DMS53 treated with DMSO at 0.1 percent for 48 hours (cell line): ENCODE results near the gene DBH.

Experiments used
- DNase-seq: peaks from one replicate; lab custom pipeline; 2025; ENCODE audit not compliant: unreplicated experiment; lab: John Stamatoyannopoulos, UW

DBH gene

DNA sequence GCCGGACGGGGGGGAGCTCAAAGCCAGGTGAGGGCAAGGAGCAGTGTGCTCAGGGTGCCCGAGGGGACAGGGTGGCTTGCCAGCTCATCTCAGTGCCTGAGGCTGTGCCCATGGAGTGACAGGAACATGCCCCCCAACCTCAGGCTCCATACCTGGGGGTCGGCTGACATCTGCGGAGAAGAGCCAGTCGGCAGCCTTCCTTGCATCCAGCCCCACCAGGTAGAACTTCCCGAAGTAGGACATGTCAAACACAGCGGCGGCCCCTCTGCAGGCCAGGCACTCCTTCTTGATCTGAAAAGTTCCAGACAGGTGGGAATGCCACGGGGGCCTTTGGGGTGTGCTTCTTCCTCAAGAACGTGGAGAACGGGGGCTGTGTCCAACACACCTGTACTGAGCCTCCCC is 59.9 kb downstream of the DBH start:
- DNase-seq, result no peak

DNA sequence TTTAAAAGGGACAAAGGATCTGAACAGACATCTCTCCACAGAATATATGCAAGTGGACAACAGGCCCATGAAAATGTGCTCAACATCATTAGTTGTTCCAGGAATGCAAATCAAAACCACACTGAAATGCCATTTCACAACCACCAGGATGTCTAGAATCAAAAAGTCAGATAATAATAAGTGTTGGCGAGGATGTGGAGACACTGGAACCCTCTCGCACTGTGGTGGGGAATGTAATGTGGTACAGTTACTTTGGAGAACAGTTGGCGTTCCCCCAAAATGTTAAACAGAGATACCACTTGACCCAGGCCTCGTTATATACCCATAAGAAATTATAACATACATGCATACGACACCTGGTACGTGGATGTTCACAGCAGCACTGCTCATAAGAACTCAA is 63.4 kb downstream of the DBH start:
- no peak for DNase-seq

DNA sequence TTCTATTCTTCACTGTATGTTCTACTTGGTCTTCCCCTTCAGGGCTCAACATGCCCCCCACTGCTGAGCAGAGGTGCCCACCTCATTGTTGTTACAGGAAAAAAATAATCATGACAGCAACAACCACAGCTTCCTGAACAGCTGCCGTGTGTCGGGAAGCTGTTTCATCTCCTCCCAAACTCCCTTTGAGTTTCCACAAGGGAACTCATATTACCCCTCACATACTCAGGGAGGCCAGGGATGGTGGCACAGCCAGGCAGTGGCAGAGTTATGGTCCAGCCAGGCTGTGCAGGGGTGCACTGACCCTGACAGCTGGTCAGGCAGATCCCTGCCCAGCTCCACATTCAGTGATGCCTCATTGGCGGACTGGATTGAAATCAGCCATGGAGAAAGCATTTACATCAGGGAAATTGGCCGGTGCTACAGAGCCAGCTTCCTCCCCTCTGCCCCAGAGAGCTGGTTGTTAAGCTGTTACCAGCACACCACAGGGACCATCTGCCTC is 64.7 kb downstream of the DBH start:
- no peak for DNase-seq

DNA sequence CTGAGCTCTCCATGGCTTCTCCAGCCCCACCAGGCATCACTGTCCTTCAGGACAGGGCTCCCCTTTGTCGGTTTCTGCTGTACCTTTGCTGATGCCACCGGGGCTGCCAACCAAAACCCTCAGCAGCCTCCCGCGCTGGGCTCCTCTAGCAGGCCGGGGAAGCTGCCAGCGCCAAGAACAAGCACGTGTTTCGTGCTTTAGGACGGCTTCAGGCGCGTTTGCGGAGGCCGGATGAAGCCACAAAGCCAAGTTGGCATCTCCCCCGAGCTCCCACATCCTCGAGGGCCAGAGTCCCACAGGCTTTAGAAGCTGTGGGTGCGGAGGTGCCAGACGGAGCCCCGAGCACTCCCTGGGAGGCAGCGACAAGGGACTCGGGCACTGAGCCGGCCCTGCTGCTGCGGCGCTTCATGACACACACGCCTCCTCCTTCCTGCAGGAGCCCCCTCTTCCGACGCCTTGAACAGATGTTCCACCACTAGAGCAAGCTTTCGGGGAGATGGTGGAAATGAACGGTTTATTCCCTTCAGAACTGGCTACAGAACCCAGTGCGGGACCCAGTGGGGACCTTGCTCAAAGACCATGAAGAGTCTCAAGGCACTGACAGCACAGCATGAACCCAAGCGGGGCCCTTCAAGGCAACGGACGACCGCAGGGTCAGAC is 65.3 kb downstream of the DBH start:
- DNase-seq, result no peak

DNA sequence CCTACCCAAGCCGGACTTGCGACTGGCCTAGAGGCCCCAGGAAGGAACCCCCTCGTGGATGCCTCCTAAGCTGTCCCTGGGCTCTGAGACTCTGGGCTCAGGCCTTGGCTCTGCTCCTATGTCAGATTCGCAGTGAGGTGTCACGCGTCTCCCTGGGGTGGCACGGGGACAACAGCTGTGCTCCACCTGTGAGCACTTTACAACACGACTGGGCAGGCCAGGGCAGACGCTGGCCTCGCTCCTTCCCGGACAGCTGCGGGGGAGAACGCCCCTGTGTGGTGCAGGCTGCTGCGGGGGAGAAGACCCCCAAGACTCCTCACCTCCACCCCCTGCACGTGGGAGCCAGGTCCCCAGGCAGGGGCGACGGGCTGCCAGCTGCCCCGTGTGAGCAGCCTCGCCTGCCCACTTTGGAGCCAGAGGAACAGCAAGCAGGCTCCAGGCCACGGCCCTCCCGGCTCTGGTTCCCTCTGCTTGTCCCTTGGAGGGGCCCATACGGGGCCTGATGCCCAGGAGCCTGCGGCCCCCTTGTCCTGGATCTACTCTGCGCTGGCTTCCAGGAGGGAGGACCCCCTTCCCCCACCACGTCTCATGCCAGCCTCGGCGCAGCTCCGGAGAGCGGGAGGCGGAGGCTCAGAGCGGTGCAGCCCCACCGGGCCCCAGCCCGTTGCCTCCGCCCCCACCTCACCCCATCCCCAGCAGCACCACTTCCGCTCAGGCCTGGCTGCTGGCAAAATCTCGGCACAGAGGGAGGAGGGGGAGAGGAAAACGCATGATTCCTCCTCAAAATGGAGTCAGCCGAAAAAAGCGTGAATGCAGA is 66.0 kb downstream of the DBH start:
- no peak for DNase-seq

DNA sequence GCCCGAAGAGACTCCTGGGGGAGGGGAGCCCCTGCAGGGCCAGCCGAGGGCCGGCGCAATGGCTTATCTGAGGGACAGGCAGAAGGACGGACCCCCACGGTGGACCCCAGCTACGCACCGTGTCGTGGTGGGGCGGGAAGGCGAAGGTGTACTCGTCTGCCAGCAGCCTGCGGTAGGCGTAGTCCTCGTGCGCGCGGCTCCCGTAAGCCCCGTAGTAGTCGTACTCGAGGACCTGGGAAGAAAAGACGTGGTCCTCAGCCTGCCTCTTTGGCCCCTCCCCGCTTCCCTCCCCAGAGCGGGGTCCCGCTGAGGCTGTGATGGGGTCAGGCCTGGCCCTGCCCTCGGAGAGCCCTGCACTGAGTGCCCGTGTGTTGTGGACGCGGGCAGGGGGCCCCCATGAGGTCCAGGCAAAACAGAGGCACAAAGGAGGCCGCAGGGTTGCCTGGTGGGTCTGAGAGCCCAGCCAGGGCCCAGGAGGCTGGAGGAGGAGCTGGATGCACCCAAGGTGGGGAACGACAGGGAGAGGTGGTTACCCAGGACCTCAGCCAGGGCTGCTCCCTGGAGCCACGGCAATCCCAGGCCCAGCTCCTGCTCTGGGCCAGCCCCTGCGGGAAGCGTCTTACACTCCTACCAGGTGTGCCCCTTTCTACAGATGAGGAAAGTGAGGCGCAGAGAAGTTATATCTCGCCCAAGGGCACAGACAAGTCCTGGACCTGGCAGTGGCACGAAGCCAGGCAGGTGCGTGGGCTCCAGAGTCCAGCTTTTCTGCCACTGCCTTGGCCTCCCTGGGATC is 66.8 kb downstream of the DBH start:
- no peak for DNase-seq

DNA sequence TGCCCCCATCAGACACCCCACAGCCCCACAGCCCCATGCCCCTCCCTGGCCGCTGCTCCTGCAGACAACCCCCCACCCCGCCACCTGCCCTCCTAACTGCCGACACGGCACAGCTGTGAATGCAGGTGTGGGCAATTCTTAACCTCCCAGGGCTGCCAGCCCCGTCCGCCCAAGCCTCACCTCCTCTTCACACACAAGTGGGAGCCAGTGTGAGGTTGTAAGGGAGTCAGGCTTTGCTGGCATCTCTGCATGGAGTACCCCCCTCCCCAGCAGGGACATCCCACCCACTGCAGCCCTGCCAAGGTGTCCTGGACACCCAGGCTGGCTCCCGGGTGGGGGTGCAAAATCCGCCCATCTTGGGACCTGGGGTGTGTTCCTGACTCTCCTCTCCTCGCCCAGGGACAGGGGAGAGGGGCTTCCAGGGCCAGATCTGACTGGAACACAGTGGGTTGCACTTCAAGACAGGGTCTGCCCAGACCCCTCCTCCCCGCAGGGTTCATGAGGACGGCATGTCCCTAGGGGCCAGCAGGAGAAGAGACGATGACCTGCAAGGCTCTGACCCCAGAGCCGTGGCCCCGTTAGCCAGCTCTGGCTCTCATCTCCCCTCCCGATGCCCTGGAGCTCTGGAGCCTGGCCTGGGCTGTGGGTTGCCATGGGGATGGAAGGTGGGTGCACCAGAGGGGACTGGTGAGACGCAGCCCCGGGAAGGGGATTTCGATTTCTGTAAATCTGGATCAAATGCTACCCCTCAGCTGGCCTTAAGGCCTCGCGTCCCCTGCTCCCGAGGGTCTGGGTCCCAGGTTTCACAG is 67.6 kb downstream of the DBH start:
- DNase-seq, result no peak

DNA sequence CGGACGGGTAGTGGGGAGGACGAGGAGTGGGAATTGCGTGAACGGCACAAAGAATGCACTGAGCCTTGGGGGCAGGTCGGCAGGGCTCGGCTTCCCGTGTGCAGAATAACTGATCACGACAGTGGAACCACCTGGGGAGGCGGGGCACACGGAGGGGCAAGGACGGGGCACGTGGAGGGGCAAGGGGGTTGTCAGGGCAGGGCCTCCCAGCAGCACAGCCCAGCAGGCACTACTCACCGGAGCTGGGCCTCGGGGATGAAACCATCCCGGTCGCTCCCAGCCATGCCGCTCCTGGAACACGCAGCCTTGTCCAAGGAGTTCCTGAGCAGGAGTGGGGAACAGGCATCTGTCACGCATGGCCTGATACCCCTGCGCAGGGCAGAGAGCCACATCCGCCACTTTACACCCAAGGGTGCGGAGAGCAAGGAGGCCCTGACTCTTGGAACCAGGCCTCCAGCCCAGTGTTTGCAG is 68.6 kb downstream of the DBH start:
- no peak for DNase-seq

DNA sequence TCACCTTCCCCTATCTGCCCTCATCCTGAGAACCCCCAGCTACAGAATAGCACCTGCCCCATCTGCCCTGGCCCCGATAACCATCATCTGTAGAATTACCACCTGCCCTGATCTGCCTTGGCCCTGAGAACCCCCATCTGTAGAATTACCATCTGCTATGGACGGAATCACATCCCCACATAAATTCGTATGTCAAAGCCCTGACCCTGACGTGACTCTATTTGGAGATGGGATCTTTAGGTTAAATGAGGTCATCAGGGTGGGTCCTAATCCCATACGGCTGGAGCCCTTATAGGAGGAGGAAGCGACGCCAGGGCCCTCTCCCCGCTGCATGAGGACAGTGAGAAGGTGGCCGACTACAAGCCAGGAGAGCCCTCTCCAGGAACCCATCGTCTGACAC is 69.4 kb downstream of the DBH start:
- DNase-seq, result no peak

DNA sequence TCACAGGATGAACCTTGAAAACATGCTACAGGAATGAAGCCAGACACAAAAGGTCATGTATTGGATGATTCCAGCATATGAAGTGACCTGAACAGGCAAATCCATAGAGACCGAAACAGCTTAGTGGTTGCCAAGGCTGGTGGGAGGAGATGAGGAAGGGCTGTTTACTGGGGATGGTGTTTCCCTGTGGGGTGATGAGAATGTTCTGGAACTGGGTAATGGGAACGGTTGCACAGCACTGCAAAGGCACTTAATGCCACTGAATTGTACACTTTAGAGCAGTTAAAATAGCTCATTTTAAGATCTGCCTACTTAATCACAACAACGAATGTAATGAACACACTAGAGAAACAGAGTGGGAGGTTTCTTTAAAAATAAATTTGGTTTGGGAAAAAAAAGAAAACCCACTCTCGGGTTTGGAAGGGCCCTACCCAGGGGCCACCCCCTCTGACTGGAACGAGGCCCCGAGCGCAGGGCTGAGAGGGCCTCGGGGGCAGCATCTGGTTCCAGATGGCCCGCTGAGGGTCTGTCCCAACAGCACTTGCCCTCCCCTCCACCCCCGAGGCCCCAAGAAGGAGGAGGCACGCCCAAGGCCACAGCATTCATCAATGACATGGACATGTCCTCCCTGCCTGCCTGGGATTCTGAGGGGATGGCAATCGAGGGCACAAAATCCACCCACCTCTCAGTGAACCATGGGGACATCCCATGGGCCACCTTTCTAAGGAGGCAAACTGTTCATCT is 70.3 kb downstream of the DBH start:
- DNase-seq, result no peak

DNA sequence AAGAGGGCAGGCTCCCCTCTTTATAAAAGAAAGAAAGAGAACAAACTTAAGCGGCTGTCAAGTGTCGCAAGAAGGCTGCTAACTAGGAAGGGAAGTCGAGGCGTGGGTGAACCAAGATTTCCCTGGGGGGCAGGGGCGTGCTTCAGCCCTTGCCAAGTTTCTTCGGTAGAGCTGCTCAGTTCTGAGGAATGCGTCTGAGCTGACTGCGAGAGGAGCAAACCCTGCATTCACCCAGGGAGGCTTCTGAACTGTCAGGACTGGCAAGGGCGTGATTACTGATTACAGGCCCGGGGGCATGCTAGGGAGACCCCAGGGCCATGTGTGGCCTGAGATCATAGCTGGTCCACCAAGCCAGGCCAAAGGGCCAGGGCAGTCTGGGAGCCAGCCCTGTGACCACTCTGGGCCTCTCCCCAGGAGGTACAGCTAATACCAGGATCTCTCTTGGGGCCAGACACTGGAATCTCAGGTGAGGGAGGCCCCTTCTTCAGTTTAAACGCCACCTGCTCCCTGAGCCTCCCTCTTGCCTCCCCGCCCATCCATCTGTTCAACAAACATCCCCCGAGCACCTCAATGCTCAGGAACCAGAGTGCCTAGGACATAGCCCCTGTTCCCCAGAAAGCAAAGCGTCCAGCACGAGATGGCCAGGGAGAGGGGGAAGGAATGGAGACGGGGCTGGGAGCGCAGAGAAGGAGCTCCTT is 71.1 kb downstream of the DBH start:
- no peak for DNase-seq

DNA sequence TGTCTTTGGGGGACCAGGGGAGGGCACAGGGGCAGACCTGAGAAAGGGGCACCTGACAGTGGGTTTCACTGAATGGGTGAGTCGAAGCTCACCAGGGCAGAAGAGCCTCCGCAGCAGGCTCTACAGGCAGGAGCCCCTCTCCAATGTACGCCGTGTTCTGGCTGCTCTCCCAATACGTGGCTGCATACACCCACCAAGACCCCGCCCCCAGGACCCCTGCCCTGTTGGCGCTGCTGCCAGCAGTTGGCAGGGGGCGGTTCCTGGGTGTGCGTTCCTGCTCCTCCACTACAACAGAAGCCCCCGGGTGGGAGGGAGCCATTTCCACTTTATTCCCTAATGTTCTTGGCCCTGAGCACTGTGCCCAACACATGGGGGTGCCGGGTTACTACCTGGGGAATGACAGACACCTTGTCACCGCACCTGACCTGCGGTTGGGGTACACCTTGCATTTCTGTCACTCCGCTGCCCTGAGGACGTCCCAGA is 71.6 kb downstream of the DBH start:
- DNase-seq, result no peak

DNA sequence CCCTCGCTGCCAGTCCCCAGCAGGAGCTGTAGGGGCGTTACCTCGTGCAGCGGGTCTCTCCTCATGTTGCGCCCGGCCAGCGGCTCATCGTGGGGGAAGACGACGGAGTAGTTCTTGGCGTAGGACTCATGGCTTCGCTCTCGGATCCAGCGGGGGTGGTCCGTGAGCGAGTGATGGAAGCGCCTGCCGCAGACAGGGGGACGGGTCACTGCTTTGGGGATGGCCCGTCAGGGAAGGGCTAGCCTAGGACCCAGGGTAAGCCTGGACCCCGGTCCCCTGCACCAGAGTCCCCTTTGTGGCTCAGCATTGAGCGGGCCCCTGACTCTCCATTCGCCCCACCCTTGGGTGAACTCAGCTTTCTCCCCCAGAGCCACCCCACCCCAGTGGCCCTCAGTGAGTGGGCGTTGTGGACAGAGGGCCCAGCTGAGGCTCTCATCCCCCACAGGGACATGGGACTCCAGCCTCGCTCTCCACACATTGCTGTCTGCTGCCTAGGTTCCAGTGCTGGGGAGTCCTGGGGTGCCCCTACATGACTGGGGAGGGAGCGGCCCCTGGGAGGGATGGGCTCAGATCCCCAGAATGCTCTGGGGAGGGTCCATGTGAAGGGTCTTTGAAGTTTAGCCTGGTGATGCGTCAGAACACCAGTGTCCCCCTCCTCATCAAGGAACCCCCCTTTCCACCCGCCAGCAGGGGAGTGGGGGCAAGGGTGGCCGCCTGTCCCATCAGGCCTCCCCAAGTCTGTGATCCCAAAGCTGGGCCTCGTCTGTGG is 72.3 kb downstream of the DBH start:
- DNase-seq, result no peak
